Measurements from ENCODE around the gene ZCWPW1. TPM values are rescaled to one million over a fixed set of nuclear protein-coding genes. Genes with fewer than 3 reads are reported as not detected.

Gene ZCWPW1
- total RNA-seq, 2 experiments from 2014 or later, result 4.1 to 10.8 TPM

DNA sequence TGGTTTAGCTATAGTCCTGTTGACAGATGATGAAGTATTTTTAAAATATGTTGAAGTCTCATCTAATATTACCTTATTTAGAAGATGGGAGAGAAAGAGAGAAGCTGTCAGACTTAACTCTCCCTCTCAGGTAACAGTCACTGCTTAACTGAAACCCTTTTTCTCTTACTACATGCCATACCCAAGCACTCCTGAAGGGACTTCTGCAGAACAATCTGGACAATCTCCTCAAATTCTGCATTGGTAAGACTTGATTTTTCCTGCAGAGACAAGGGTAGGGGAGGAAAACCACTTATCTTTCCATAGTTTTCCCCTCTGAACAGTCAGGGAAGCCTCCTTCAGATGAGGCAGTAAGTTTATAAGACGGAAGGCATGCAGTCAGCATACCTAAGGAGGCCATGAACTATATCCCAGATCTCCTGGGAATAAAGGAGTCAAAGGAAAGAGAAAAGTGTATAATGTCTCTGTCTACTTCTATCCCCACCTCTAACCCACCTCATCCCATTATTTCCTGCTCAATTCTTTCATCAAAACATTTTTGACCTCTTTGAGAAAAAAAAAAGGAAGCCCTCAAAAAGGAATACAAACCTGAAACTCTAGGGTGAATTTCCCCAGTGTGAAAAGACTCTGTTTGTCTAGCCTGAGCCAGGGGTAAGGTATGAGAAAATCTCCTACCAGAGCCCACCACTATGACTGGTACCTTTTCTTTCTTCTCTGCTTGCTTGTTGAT is 9.4 kb downstream of the ZCWPW1 start:
- no peak overlapping the region for H3K27ac ChIP-seq (ENCODE audit: low read depth, low read length, poor library complexity, severe bottlenecking)
- TF ChIP-seq, protein P1, sequence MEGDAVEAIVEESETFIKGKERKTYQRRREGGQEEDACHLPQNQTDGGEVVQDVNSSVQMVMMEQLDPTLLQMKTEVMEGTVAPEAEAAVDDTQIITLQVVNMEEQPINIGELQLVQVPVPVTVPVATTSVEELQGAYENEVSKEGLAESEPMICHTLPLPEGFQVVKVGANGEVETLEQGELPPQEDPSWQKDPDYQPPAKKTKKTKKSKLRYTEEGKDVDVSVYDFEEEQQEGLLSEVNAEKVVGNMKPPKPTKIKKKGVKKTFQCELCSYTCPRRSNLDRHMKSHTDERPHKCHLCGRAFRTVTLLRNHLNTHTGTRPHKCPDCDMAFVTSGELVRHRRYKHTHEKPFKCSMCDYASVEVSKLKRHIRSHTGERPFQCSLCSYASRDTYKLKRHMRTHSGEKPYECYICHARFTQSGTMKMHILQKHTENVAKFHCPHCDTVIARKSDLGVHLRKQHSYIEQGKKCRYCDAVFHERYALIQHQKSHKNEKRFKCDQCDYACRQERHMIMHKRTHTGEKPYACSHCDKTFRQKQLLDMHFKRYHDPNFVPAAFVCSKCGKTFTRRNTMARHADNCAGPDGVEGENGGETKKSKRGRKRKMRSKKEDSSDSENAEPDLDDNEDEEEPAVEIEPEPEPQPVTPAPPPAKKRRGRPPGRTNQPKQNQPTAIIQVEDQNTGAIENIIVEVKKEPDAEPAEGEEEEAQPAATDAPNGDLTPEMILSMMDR (conservative IDR thresholded peaks at IDR 0.05; ENCODE audit: low read length), result no peak
- no peak for TF ChIP-seq EZH2phosphoT487 (IDR thresholded peaks at IDR 0.05; ENCODE audit: borderline replicate concordance, low read depth, low read length)
- CTCF ChIA-PET (ENCODE audit: unreplicated experiment), result no interaction called here
- H3K4me1 ChIP-seq (ENCODE audit: insufficient read depth, low read length, poor library complexity, severe bottlenecking), result peaks cover 11% of the 10 kb centered on the region
- POLR2A ChIA-PET, result interaction anchor here (0.6 to 2.3 kb wide), 2 partner anchors 9 to 358 kb away, joined by 3 to 7 read pairs; partner anchors contain the start of gene ZCWPW1
- H3K79me2 ChIP-seq (ENCODE audit: insufficient read depth, low read depth, low read length), result no peaks in the 10 kb centered on the region
- no peak overlapping the region for H3K4me3 ChIP-seq (ENCODE audit: low read depth, low read length, poor library complexity, severe bottlenecking)
- no peak overlapping the region for H3K4me2 ChIP-seq (ENCODE audit: low read length)
- no peaks in the 10 kb centered on the region for H3K36me3 ChIP-seq (ENCODE audit: insufficient read depth, low read length)
- DNase-seq (ENCODE audit: low spot score), result no peak
- H2AFZ ChIP-seq (ENCODE audit: low read length), result no peak overlapping the region
- no peaks in the 10 kb centered on the region for H3K9me2 ChIP-seq (ENCODE audit: insufficient read depth, low read length)
- intact Hi-C loops (cut with micrococcal nuclease; ENCODE audit: unreplicated experiment), result no loop called here
- no peaks in the 10 kb centered on the region for H4K20me1 ChIP-seq (ENCODE audit: insufficient read depth, low read length)
- H3K9me3 ChIP-seq (ENCODE audit: low read length), result no peaks in the 10 kb centered on the region
- BruUV-seq (replicated peaks), result no TSS peak

DNA sequence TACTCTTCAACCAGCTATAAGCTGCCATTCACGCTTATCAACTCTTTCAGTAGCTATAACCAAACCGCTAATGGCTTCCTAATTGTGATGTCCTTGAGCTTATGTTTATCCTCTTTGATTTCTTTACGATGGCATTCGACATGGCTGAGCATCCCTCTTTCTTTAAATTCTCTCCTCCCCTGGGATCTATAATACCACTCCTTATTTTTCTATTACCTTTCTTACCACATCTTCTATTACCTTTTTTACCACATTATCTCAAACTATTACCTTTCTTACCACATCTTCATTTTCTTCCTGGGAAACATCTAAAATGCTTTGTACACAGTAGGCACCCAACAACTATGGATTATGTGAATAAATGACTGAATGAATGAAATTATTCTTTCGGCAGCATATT is 13.1 kb downstream of the ZCWPW1 start:
- no peak for DNase-seq (ENCODE audit: low spot score)
- H3K36me3 ChIP-seq (ENCODE audit: insufficient read depth, low read length), result no peaks in the 10 kb centered on the region
- intact Hi-C loops (cut with micrococcal nuclease; ENCODE audit: unreplicated experiment), result no loop called here
- no peaks in the 10 kb centered on the region for H3K9me2 ChIP-seq (ENCODE audit: insufficient read depth, low read length)
- peaks cover 23% of the 10 kb centered on the region for H3K4me1 ChIP-seq (ENCODE audit: insufficient read depth, low read length, poor library complexity, severe bottlenecking)
- no peak for TF ChIP-seq EZH2phosphoT487 (IDR thresholded peaks at IDR 0.05; ENCODE audit: borderline replicate concordance, low read depth, low read length)
- TF ChIP-seq, protein P1 (conservative IDR thresholded peaks at IDR 0.05; ENCODE audit: low read length), result no peak
- H3K27ac ChIP-seq (ENCODE audit: low read depth, low read length, poor library complexity, severe bottlenecking), result no peak overlapping the region
- H3K79me2 ChIP-seq (ENCODE audit: insufficient read depth, low read depth, low read length), result no peaks in the 10 kb centered on the region
- POLR2A ChIA-PET, result interaction anchor here (0.5 to 1.4 kb wide), 3 partner anchors 13 to 694 kb away, joined by 4 to 5 read pairs (median 4); partner anchors contain the start of gene ZCWPW1
- CTCF ChIA-PET (ENCODE audit: unreplicated experiment), result interaction anchor here (0.6 kb wide), 1 partner anchor 8 kb away, joined by 3 read pairs; no protein-coding TSS in a partner anchor
- no peak overlapping the region for H3K4me3 ChIP-seq (ENCODE audit: low read depth, low read length, poor library complexity, severe bottlenecking)
- no peaks in the 10 kb centered on the region for H4K20me1 ChIP-seq (ENCODE audit: insufficient read depth, low read length)
- no peak overlapping the region for H2AFZ ChIP-seq (ENCODE audit: low read length)
- no TSS peak for BruUV-seq (replicated peaks)
- no peak overlapping the region for H3K4me2 ChIP-seq (ENCODE audit: low read length)
- H3K9me3 ChIP-seq (ENCODE audit: low read length), result no peaks in the 10 kb centered on the region

DNA sequence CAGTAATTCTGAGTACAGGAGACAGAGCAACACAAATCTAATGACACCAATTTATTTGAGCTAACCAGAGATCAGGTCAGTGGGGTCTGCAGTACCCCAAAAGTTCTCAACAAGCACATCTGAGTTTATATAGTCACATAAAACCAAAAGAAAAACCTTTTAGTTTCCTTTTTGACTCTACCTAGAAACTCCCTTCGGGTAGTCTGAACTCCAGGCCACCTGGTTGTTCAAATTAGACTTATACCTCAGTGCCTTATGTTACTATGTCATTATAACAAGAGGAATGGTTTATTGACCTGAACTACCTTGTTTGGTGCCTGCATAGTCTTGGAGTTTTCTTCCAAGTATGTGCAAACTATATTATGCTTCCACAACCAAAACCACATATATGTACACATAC is 14.6 kb downstream of the ZCWPW1 start:
- Histone ChIP-seq H3K4me1 (ENCODE audit: insufficient read depth, low read length, poor library complexity, severe bottlenecking) (peaks cover 24% of the 10 kb centered on the region), H3K4me2 (ENCODE audit: low read length) (no peak overlapping the region), H3K79me2 (ENCODE audit: insufficient read depth, low read depth, low read length) (no peaks in the 10 kb centered on the region), H3K36me3 (ENCODE audit: insufficient read depth, low read length) (no peaks in the 10 kb centered on the region), H2AFZ (ENCODE audit: low read length) (no peak overlapping the region), H4K20me1 (ENCODE audit: insufficient read depth, low read length) (no peaks in the 10 kb centered on the region), H3K27ac (ENCODE audit: low read depth, low read length, poor library complexity, severe bottlenecking) (no peak overlapping the region), H3K9me2 (ENCODE audit: insufficient read depth, low read length) (no peaks in the 10 kb centered on the region), H3K4me3 (ENCODE audit: low read depth, low read length, poor library complexity, severe bottlenecking) (no peak overlapping the region), H3K9me3 (ENCODE audit: low read length) (no peaks in the 10 kb centered on the region)
- intact Hi-C loops (cut with micrococcal nuclease; ENCODE audit: unreplicated experiment), result no loop called here
- POLR2A ChIA-PET, result interaction anchor here (0.5 kb wide), 1 partner anchor 23 kb away, joined by 3 read pairs; the partner anchor contains the start of gene PPP1R35
- no peak for DNase-seq (ENCODE audit: low spot score)
- TF ChIP-seq, protein P1 (conservative IDR thresholded peaks at IDR 0.05; ENCODE audit: low read length), result no peak
- no peak for TF ChIP-seq EZH2phosphoT487 (IDR thresholded peaks at IDR 0.05; ENCODE audit: borderline replicate concordance, low read depth, low read length)
- BruUV-seq (replicated peaks), result no TSS peak
- CTCF ChIA-PET (ENCODE audit: unreplicated experiment), result no interaction called here
